Keratinocyte (primary cell): ENCODE data around the gene XRCC1. TPM values are rescaled to one million over a fixed set of nuclear protein-coding genes. Genes with fewer than 3 reads are reported as not detected.

ENCODE experiments used
- DNase-seq: peaks from one replicate; pipeline ENCODE4 v3.0.0-alpha.2; 2011; ENCODE audit warnings: low read depth, missing footprints, low spot score
- FAIRE-seq: peaks from 2 replicates; lab custom pipeline; 2011; peaks lifted over from hg19 to GRCh38; lab: Jason Lieb, UNC
- H2AFZ ChIP-seq: 2 replicates; pipeline ENCODE4 v1.6.0; 2012; ENCODE audit warnings: low read length, control low read depth, inconsistent platforms; ENCODE audit not compliant: control insufficient read depth
- H3K27ac ChIP-seq: 2 replicates; pipeline ENCODE4 v1.5.1; 2011; ENCODE audit warnings: low read length; ENCODE audit not compliant: control insufficient read depth, insufficient read depth
- H3K27me3 ChIP-seq: 3 replicates; pipeline ENCODE4 v1.6.0; 2011; ENCODE audit warnings: low read length; ENCODE audit not compliant: control insufficient read depth, insufficient read depth; ENCODE audit errors: extremely low read depth
- H3K36me3 ChIP-seq, 2 experiments: 2 replicates in 1 of 2; 3 replicates in 1 of 2; pipeline ENCODE4 v1.5.1; 2011; ENCODE audit warnings: low read length in 2 of 2, mild to moderate bottlenecking in 1 of 2; ENCODE audit not compliant: control insufficient read depth in 2 of 2, insufficient read depth in 2 of 2; ENCODE audit errors: extremely low read depth in 1 of 2
- H3K4me1 ChIP-seq: 3 replicates; pipeline ENCODE4 v1.5.1; 2011; ENCODE audit warnings: low read length; ENCODE audit not compliant: control insufficient read depth, insufficient read depth; ENCODE audit errors: extremely low read depth
- H3K4me2 ChIP-seq: 3 replicates; pipeline ENCODE4 v1.6.0; 2011; ENCODE audit warnings: low read depth, low read length; ENCODE audit not compliant: control insufficient read depth, insufficient read depth; ENCODE audit errors: extremely low read depth
- H3K4me3 ChIP-seq, 3 experiments: fragments of 200-600 bp in 1 of 3; sonication (generic) in 1 of 3; 2 replicates in 2 of 3; 3 replicates in 1 of 3; pipeline ENCODE4 v1.5.1; 2011 to 2016; ENCODE audit warnings: low read length in 3 of 3, mild to moderate bottlenecking in 3 of 3, control low read depth in 2 of 3, inconsistent platforms in 1 of 3, low read depth in 1 of 3, mixed read lengths in 1 of 3, mixed run types in 1 of 3, moderate library complexity in 1 of 3; ENCODE audit not compliant: control insufficient read depth in 2 of 3, insufficient read depth in 2 of 3; ENCODE audit errors: extremely low read depth in 1 of 3
- H3K79me2 ChIP-seq: 2 replicates; pipeline ENCODE4 v1.6.0; 2012; ENCODE audit warnings: low read length; ENCODE audit not compliant: control insufficient read depth, insufficient read depth
- H3K9ac ChIP-seq: 3 replicates; pipeline ENCODE4 v1.6.0; 2011; ENCODE audit warnings: low read length; ENCODE audit not compliant: control insufficient read depth, insufficient read depth; ENCODE audit errors: extremely low read depth
- H3K9me1 ChIP-seq: 3 replicates; pipeline ENCODE4 v1.6.0; 2011; ENCODE audit warnings: low read length; ENCODE audit not compliant: control insufficient read depth, insufficient read depth; ENCODE audit errors: extremely low read depth
- H3K9me3 ChIP-seq: 2 replicates; pipeline ENCODE4 v1.5.1; 2012; ENCODE audit warnings: low read depth, low read length; ENCODE audit not compliant: control insufficient read depth
- H4K20me1 ChIP-seq: 3 replicates; pipeline ENCODE4 v1.6.0; 2011; ENCODE audit warnings: low read length; ENCODE audit not compliant: control insufficient read depth, insufficient read depth; ENCODE audit errors: extremely low read depth
- CTCF ChIP-seq, 3 experiments: IDR thresholded peaks in 1 of 3; conservative IDR thresholded peaks in 1 of 3; optimal IDR thresholded peaks in 1 of 3; 2 replicates in 2 of 3; 3 replicates in 1 of 3; pipeline versions ENCODE3 to v1.5.1; 2011; ENCODE audit warnings: low read length in 3 of 3, mild to moderate bottlenecking in 3 of 3, moderate library complexity in 2 of 3, control low read depth in 1 of 3, inconsistent platforms in 1 of 3; ENCODE audit not compliant: insufficient read depth in 2 of 3; ENCODE audit errors: extremely low read depth in 1 of 3
- EZH2 ChIP-seq: IDR thresholded peaks from one replicate; pipeline ENCODE4 v1.6.1; 2012; ENCODE audit warnings: inconsistent platforms, mild to moderate bottlenecking, low read length, moderate library complexity
- dilution Hi-C: fragments of 300-500 bp; cut with MboI; formaldehyde crosslinking; loops from one replicate; pipeline ENCODE4 v1.7.0; 2020; ENCODE audit warnings: low sequenced_read_pairs; ENCODE audit not compliant: extremely low pct_ligation_motif_present
- polyA plus RNA-seq, 5 experiments: library from polyadenylated mRNA; depleted of rRNA in 3 of 5; stranded (reverse) in 3 of 5; stranded (forward) in 1 of 5; unstranded in 1 of 5; fragments of >200 nt; gene quantifications; 1 replicate in 1 of 5; 2 replicates in 3 of 5; 3 replicates in 1 of 5; pipeline versions ENCODE4 v1.2.1 to v1.2.3, GENCODE V29; 2011 to 2012; ENCODE audit warnings: missing spikeins in 2 of 5, low read depth in 1 of 5, low replicate concordance in 1 of 5

The XRCC1 gene
- polyA plus RNA-seq, 1 donor (not counting 4 experiments of a cell fraction or from before 2014, with no cell fraction given): 16.3 TPM

- no peaks in the 10 kb centered on the region for H3K36me3 ChIP-seq
- H3K4me1 ChIP-seq: peaks cover 29% of the 10 kb centered on the region
- dilution Hi-C loops: no loop called here
- H3K9me1 ChIP-seq: no peaks in the 10 kb centered on the region
- H3K27ac ChIP-seq: peak overlapping the region; percentile 75
- H3K9me3 ChIP-seq: no peaks in the 10 kb centered on the region
- H2AFZ ChIP-seq: peak overlapping the region; percentile 82
- H3K79me2 ChIP-seq: no peaks in the 10 kb centered on the region
- H3K9ac ChIP-seq: peak overlapping the region; percentile 70
- no peaks in the 10 kb centered on the region for H4K20me1 ChIP-seq
- TF ChIP-seq CTCF (optimal IDR thresholded peaks at IDR 0.05 in 1 of 3, IDR thresholded peaks at IDR 0.05 in 1 of 3, conservative IDR thresholded peaks at IDR 0.05 in 1 of 3; ENCODE audit: extremely low read depth in 1 of 3, insufficient read depth in 2 of 3, low read length in 3 of 3): no peak
- TF ChIP-seq EZH2: no peak
- H3K4me2 ChIP-seq: peak overlapping the region; percentile 96
- FAIRE-seq (no peak), DNase-seq (no peak)
- no peaks in the 10 kb centered on the region for H3K27me3 ChIP-seq
- peak overlapping the region; percentile 40 to 82 (median 78) for H3K4me3 ChIP-seq
Measured at GRCh38 chr19:43532571-43532961, 42.8 kb downstream of the XRCC1 start.

GRCh38 chr19:43527860-43528622, 47.3 kb downstream of the XRCC1 start:
- FAIRE-seq: no peak
- DNase-seq: no peak

More at GRCh38 chr19:43527860-43528622, 47.3 kb downstream of the XRCC1 start:
- dilution Hi-C loops: no loop called here
- no peak overlapping the region for H2AFZ ChIP-seq
- peaks cover 44% of the 10 kb centered on the region for H3K4me1 ChIP-seq
- no peaks in the 10 kb centered on the region for H3K9me3 ChIP-seq
- H3K27ac ChIP-seq: peak overlapping the region; percentile 95
- H3K4me2 ChIP-seq: peak overlapping the region; percentile 85
- H3K79me2 ChIP-seq: peaks cover 42% of the 10 kb centered on the region
- no peaks in the 10 kb centered on the region for H3K27me3 ChIP-seq
- H3K36me3 ChIP-seq: peaks cover 0 to 5% of the 10 kb centered on the region in 2 experiments
- TF ChIP-seq EZH2: no peak
- no peak for TF ChIP-seq CTCF (optimal IDR thresholded peaks at IDR 0.05 in 1 of 3, IDR thresholded peaks at IDR 0.05 in 1 of 3, conservative IDR thresholded peaks at IDR 0.05 in 1 of 3; ENCODE audit: extremely low read depth in 1 of 3, insufficient read depth in 2 of 3, low read length in 3 of 3)
- peak overlapping the region; percentile 88 for H3K9ac ChIP-seq
- peaks cover 3% of the 10 kb centered on the region for H4K20me1 ChIP-seq
- H3K9me1 ChIP-seq: no peaks in the 10 kb centered on the region
- peak overlapping the region in 1 of 3 experiments; percentile 12 for H3K4me3 ChIP-seq
